ENCODE results near the gene UGT1A3. TPM values are rescaled to one million over a fixed set of nuclear protein-coding genes. Genes with fewer than 3 reads are reported as not detected.

Gene UGT1A3
- total and polyA plus RNA-seq, 10 of the 15 experiments (the other 5 are each of a cell fraction or from before 2014, with no cell fraction given) = not detected

DNA sequence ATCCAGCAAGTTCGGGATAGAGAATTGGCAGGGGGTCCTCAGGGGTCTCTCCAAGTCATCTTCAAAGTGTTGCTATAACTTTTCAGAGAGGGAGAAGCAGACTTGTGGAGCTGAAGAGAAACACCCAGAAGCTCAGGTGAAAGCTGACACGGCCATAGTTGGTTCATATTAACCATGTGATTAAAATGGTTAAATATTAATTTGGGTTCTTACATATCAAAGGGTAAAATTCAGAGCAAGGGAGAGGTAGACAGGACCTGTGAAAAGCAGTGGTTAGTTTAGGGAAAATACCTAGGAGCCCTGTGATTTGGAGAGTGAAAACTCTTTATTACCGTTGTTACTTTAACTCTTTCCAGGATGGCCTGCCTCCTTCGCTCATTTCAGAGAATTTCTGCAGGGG lies 36.2 kb upstream of the UGT1A3 start, which contains the start of gene UGT1A6 (continued):
- TF ChIP-seq, protein P1, sequence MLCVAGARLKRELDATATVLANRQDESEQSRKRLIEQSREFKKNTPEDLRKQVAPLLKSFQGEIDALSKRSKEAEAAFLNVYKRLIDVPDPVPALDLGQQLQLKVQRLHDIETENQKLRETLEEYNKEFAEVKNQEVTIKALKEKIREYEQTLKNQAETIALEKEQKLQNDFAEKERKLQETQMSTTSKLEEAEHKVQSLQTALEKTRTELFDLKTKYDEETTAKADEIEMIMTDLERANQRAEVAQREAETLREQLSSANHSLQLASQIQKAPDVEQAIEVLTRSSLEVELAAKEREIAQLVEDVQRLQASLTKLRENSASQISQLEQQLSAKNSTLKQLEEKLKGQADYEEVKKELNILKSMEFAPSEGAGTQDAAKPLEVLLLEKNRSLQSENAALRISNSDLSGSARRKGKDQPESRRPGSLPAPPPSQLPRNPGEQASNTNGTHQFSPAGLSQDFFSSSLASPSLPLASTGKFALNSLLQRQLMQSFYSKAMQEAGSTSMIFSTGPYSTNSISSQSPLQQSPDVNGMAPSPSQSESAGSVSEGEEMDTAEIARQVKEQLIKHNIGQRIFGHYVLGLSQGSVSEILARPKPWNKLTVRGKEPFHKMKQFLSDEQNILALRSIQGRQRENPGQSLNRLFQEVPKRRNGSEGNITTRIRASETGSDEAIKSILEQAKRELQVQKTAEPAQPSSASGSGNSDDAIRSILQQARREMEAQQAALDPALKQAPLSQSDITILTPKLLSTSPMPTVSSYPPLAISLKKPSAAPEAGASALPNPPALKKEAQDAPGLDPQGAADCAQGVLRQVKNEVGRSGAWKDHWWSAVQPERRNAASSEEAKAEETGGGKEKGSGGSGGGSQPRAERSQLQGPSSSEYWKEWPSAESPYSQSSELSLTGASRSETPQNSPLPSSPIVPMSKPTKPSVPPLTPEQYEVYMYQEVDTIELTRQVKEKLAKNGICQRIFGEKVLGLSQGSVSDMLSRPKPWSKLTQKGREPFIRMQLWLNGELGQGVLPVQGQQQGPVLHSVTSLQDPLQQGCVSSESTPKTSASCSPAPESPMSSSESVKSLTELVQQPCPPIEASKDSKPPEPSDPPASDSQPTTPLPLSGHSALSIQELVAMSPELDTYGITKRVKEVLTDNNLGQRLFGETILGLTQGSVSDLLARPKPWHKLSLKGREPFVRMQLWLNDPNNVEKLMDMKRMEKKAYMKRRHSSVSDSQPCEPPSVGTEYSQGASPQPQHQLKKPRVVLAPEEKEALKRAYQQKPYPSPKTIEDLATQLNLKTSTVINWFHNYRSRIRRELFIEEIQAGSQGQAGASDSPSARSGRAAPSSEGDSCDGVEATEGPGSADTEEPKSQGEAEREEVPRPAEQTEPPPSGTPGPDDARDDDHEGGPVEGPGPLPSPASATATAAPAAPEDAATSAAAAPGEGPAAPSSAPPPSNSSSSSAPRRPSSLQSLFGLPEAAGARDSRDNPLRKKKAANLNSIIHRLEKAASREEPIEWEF (IDR thresholded peaks at IDR 0.05; ENCODE audit: insufficient replicate concordance, low read depth, low read length) = no peak
- no peak for TF ChIP-seq GABPA (IDR thresholded peaks at IDR 0.05; ENCODE audit: low read depth)
- no peak for TF ChIP-seq NR2C2 (IDR thresholded peaks at IDR 0.05; ENCODE audit: borderline replicate concordance, control insufficient read depth, insufficient read length, low read depth)
- no peak for TF ChIP-seq SMAD1 (IDR thresholded peaks at IDR 0.05; ENCODE audit: low read depth, partially characterized antibody)
- no peak for TF ChIP-seq CHD4 (IDR thresholded peaks at IDR 0.05)
- no peak for TF ChIP-seq IKZF2 (IDR thresholded peaks at IDR 0.05)
- TF ChIP-seq, protein P2, sequence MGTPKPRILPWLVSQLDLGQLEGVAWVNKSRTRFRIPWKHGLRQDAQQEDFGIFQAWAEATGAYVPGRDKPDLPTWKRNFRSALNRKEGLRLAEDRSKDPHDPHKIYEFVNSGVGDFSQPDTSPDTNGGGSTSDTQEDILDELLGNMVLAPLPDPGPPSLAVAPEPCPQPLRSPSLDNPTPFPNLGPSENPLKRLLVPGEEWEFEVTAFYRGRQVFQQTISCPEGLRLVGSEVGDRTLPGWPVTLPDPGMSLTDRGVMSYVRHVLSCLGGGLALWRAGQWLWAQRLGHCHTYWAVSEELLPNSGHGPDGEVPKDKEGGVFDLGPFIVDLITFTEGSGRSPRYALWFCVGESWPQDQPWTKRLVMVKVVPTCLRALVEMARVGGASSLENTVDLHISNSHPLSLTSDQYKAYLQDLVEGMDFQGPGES (IDR thresholded peaks at IDR 0.05) = no peak
- no peak for TF ChIP-seq FOS (IDR thresholded peaks at IDR 0.05; ENCODE audit: borderline replicate concordance, extremely low read depth, insufficient read length)
- no peak for TF ChIP-seq POLR2A (IDR thresholded peaks at IDR 0.05; ENCODE audit: low read depth, low read length)

Data from GM12878 (cell line).